GM18951 (cell line): ENCODE measurements around the gene SFN.
"Not testable (repeated sequence)": the region's sequence is repeated elsewhere in the genome, so short reads cannot be mapped to it uniquely, and the experiment has no call there.

Source experiments
- POLR2A ChIP-seq: IDR thresholded peaks from 4 replicates; pipeline ENCODE4 v1.6.1; 2011; ENCODE audit warnings: mild to moderate bottlenecking; ENCODE audit not compliant: insufficient read length, insufficient read depth; ENCODE audit errors: extremely low read depth
- in situ Hi-C: fragments of 300-500 bp; cut with MboI; formaldehyde crosslinking; loops from one replicate; pipeline ENCODE4 v1.12.0; 2022; ENCODE audit warnings: low sequenced_read_pairs, mixed read lengths, inconsistent platforms; ENCODE audit not compliant: unreplicated experiment

The SFN gene

DNA sequence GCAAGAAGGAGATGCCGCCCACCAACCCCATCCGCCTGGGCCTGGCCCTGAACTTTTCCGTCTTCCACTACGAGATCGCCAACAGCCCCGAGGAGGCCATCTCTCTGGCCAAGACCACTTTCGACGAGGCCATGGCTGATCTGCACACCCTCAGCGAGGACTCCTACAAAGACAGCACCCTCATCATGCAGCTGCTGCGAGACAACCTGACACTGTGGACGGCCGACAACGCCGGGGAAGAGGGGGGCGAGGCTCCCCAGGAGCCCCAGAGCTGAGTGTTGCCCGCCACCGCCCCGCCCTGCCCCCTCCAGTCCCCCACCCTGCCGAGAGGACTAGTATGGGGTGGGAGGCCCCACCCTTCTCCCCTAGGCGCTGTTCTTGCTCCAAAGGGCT is 732 bp downstream of the SFN start:
- TF ChIP-seq POLR2A = no peak
- in situ Hi-C loops = no loop called here

DNA sequence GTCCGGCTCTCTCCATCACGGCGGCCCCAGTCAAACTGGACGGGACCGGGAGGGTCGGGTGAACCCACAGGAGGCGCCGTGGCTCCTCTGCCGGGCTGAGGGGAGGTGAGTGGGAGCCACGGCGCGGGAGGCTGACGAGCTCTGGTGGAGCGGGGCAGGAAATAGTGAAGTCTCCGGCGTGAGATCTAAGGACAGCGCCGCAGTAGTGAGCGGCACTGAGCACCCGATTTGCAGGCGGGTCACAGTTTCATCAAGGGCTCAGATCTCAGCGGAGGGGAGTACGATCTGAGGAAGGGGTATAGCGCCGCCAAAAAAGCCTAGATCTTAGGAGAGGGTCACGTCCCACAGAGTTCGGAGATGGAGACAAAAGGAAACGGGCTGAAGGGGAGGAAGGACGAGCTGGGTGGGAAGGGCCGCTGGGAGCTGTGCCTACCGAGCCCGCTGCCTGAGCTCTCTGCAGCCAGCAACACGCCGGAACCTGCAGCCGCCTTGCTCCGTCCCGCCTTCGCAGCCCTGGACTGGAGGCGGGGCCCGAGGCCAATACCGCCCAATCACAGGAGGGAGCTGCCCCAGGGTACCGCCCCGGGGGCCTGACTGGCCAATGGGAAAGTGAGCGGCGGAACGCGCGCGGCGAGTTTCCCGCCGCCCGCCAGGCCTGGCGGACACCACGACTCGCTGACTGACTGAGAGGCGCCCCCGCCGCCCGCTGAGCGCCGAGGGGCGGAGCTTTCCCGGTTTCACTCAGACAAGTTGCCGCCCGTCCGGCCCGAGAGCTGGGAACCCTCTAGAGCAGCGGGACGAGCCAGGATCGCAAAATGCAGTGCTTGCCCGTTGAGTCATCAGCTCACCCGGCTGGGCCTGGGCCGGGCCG is 1.9 kb downstream of the SFN start:
- in situ Hi-C loops = no loop called here

GRCh38 chr1:26873097-26873496 is 10.1 kb downstream of the SFN start:
- in situ Hi-C loops = not testable (repeated sequence)

More for the DNA sequence above, 1.9 kb downstream of the SFN start:
- peak; percentile 99 for TF ChIP-seq POLR2A

DNA sequence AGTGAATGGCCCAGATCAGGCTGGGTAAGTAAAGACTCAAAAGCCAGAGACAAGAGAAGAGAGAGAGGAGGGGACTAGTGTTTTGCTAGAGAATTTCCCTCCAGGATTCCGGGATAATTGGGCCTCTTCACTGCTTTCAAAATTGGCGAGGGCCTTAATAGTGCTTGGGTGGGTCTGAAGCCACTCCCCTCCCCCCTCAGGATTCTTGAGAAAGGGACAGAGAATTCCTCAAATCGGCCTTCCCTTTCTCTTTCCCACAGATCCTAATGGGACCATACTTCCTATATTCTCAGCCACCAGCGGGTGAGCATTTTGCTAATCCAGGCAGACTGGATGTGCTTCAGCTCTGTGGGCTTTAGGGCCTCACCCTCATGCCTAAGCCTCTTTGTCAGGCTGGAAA is 11.9 kb downstream of the SFN start:
- no peak for TF ChIP-seq POLR2A
- in situ Hi-C loops = no loop called here

DNA sequence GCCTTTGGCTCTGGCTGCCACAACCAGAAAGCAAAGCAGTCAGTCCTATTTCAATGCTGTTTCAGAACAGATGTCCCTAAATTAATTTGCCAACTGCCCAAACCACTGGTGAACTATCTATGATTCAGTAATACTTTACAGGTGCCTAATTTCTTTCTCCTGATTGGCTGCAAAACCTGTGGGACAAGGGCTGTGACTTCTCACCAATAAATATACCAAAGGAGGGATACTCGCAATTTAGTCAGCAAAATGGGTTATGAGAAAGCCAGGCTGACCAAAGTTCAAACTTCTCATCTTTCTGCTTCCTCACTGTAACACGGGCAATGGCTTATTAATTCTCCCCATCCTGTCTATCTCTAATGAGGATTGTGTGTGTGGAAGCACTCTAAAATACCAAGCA is 14.4 kb downstream of the SFN start:
- in situ Hi-C loops = no loop called here
- TF ChIP-seq POLR2A = no peak

GRCh38 chr1:26879793-26880192 is 16.8 kb downstream of the SFN start:
- TF ChIP-seq POLR2A = no peak
- in situ Hi-C loops = no loop called here

- in situ Hi-C loops = not testable (repeated sequence)
These were observed 18.7 kb downstream of the SFN start for GRCh38 chr1:26881611-26882010.

DNA sequence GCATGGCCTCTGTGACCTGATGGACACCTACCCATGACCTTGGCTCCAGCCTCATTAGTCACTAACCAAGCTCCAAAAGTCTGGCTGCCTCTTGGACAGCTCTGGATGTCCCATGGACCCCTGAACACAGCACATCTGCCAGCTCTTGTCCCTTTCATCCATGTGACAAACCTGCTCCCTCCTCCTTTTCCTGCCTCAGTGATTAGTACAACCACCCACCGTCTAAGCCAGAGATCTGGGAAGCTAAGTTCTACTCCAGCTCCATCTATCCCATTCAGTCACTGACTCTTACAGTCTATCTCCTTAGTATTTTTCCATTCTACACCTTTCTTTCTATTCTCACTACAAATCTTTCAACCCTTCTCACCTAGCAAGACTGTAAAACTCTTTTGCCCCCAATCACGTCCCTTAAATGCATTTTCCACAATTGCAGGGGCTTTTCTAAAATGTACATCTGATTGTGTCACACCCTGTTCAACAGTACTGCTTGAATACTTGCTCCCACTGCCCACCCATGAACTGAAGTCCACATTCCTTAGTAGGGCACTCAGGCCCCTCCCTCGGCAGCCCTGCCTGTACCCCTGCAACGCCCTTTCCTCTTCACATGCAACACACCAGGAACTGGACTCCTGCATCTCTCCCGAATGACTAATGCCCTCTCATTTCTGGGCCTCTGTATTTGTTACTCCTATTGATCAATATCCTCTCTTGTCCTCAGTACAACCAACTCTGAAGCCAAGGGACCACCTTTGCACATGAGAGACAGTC is 19.9 kb downstream of the SFN start:
- in situ Hi-C loops = no loop called here
- TF ChIP-seq POLR2A = no peak

DNA sequence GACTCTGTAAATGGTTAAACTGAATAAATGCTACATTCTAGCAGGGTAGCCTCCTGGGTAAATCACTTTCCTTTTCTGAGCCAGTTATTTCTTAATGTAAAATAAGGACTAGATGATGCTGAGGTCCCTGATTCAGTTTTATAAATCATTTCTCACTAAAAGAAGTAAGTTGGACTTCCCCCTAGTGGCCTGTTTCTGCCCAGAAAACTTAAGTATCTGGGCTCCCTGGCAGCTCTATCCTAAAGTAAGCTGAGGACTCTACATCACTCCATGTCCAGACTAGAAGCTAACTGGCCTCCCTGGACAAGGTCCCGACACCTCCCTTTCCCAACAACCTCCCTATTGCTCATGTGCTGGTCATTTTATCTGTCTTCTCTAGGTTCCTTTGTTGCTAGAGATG is 24.2 kb downstream of the SFN start:
- in situ Hi-C loops = no loop called here
- no peak for TF ChIP-seq POLR2A

DNA sequence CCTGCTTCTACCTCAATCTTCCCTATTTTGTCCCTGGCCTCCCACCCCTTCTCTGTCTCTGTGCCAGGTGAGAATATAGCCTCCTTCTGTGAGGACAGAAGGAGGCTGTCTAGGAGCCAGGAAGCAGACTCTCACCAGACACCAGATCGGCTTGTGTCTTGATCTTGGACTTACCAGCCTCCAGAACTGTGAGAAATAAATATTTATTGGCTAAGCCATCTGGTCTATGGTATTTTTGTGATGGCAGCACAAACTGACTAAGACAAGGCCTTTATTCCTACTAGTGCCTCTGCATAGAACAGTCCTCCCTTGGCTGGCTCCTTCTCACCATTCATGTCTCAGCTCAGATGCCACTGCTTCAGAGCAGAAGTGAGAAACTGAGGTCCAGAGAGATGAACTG is 25.3 kb downstream of the SFN start:
- no peak for TF ChIP-seq POLR2A
- in situ Hi-C loops = no loop called here

GRCh38 chr1:26889551-26890466 is 26.9 kb downstream of the SFN start, which contains the start of gene GPN2:
Gene GPN2 (minus strand): TSS chr1:26890283. CDS start chr1:26890096, 187 bp downstream.
- in situ Hi-C loops = no loop called here
- TF ChIP-seq POLR2A = peak; percentile 86

DNA sequence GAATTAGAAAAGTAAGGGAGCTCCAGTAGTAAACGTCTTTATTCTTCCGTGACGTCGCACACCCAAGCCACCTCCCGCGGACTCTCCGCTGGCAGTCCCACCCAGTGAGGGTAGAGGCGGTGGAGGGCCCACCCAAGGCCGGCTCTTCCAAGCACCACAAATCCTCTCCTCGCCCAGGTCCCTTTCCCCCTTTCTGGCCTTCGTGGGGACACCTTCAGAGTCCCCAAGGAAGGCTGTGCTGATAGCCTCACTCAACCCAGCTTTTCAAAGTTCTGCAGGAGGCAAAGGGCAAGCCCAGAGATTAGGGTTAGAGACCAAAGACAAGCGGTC is 27.5 kb downstream of the SFN start:
- in situ Hi-C loops = no loop called here
- no peak for TF ChIP-seq POLR2A

DNA sequence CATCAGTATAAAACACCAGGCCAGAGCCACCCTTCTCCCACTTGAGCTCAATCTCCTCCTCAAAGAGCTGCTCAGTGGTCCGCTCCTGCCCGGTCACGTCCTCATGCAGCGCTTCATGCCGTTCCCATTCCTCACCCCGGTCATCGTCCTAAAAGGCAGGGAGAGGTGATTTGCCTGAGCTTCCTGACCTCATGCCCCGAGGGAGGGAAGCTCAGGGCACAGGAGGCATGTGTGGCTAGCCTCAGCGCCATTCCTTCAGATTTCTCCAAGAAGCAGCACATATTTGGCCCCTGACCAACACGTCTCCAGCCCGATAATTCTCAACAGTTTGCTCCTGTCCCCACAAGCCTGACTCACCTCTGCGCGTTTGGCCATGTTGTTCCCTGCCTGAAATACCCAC is 31.3 kb downstream of the SFN start:
- in situ Hi-C loops = no loop called here
- TF ChIP-seq POLR2A = no peak
